ENCODE measurements around the gene TRMU.

The TRMU gene

GRCh38 chr22:46337870-46338269 is 2.4 kb downstream of the TRMU start:
- no peak for DNase-seq (ENCODE audit: low read depth)

GRCh38 chr22:46338636-46339035 is 3.1 kb downstream of the TRMU start:
- DNase-seq (ENCODE audit: low read depth), result no peak

GRCh38 chr22:46339956-46340355 is 4.4 kb downstream of the TRMU start:
- DNase-seq (ENCODE audit: low read depth), result no peak

- no peak for DNase-seq (ENCODE audit: low read depth)
Measured at GRCh38 chr22:46340676-46341075, 5.2 kb downstream of the TRMU start.

DNA sequence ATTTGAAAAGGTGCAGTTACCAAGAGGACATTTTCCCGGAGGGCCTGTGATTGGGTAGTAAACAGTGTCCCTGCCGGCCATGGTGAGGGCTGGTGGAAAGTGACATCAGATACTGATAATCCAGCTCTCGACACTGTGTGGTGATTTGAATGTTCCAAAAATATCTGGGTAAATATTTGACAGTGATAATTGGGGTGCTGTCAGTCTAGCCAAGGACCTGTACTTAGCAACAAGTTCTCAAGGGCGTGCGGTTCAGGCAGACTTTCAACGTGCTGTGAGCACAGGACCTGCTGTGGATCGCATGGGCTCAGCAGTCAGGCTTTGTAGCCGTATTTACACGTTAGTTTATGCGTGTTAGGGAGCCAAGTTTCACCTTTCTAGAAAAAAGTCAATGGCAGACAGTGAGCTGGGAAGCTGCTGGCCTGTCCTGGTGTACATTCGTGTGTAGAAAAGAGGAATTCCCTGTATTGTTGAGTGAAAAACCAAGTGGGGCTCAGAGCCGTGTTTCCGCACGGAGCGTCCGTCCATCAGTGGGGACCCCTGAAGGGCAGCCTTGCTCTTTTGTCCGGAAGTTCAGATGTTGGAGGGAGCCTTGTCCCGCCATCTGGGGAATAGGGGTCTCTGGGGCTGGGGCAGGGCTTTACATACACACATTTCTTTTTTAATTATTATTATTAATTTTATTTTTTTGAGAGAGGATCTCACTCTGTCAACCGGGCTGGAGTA is 11.3 kb downstream of the TRMU start:
- DNase-seq (ENCODE audit: low read depth), result no peak

DNA sequence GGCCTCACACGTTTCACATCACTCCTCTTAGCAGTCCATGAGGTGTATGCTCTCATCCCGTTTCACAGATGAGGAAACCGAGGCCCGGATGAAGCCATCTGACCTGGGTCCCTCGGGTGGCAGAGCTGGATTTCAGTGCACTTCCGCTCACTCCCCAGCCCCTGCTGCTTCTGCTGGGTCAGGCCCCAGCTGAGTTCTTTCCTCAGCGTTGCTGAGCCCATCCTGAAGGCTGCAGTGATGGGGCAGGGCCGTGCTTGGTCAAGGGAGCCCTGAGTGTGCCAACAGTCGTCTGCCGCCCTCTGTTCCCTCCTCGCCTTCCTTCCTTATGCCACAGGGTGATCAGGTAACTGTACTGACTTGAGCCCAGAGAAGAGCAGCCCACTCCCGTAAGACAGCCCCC is 12.1 kb downstream of the TRMU start:
- DNase-seq (ENCODE audit: low read depth), result no peak

- no peak for DNase-seq (ENCODE audit: low read depth)
Measured at GRCh38 chr22:46348099-46348695, 12.7 kb downstream of the TRMU start.

GRCh38 chr22:46349238-46349637 is 13.7 kb downstream of the TRMU start:
- no peak for DNase-seq (ENCODE audit: low read depth)

DNA sequence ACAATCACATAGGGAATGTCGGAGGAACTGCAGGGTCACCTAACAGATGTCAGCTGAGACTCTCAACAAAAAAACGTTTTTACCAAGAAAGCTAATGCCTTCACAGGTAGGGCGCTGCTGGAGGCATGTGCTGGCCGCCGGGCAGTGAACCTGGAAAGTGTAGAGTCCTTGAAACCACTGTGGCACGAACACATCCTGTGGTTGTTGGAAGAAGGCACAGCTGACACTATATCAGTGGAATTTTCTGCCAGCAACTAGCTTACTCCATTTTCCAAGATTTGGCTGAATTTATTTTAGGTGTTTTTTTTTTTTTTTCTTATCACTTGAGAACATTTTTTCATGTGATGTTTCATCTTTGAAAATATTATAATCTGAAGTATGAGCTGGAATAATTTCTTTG is 14.2 kb downstream of the TRMU start:
- no peak for DNase-seq (ENCODE audit: low read depth)

- no peak for DNase-seq (ENCODE audit: low read depth)
Measured at GRCh38 chr22:46350121-46350520, 14.6 kb downstream of the TRMU start.

DNA sequence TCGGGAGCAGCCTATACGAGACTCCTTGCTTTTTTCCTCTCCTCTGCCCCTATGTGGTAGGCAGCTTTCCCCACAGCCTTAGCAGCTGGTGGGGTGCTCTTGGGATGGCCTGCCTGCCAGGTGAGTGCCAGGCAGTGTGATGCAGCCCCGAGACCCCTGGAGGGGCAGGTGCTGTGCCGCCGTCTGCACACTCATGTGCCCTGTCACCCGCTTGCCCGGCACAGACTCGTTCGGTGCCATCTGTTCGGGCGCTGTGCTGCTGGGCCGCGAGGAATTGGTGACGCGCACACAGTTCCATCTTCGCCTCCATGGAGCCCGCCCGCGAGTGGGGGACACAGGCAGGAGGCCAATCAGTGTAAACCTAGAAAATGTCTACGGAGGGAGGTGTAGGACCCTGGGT is 15.1 kb downstream of the TRMU start:
- DNase-seq (ENCODE audit: low read depth), result no peak

DNA sequence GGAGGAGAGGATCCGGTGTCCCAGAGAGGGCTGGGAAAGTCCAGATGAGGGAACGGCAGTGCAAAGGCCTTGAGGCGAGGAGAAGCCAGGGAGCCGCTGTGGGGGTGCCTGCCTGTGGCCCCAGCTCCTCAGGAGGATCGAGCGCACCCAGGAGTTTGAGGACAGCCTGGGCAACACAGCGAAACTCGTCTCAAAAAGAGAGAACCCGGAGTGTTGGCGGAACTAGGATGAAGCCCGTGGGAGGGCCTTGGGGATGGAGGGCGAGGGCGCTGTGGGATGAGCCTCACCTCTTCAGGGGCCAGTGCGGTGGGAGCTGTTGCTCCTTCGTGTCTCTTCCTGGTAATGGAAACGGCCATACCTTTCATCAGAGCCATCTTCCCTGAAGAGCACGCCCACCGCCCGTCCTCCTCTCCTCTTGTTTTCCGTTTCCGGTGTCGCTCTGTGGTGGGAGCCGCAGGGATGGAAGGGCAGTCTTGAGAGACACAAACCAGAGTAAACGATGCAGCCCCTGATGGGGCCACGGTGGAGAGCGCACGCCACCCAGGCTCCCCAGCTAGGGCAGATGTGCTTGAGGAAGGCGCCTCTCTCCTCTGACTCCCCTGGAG is 15.7 kb downstream of the TRMU start:
- DNase-seq (ENCODE audit: low read depth), result no peak

DNA sequence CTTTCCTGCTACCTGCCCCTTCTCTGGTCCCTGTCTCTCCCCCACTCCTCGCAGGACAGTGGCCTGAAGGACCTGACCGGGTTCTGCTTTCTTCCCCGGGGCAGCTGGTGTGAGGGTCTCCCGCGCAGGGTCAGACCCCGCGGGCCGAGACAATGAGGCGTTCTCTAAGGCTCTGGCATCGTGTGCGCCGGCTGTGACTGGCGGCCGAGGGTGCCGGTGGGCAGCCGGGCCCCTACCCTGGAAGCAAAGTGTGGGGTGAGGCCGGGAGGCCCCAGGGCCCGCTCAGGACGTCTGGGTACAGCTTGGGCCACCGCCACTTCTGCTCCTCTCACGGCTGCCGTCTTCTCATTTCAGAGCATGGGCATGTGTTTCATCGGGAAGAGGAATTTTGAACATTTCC is 16.3 kb downstream of the TRMU start:
- DNase-seq (ENCODE audit: low read depth), result no peak

- no peak for DNase-seq (ENCODE audit: low read depth)
Measured at GRCh38 chr22:46352276-46352675, 16.8 kb downstream of the TRMU start.

DNA sequence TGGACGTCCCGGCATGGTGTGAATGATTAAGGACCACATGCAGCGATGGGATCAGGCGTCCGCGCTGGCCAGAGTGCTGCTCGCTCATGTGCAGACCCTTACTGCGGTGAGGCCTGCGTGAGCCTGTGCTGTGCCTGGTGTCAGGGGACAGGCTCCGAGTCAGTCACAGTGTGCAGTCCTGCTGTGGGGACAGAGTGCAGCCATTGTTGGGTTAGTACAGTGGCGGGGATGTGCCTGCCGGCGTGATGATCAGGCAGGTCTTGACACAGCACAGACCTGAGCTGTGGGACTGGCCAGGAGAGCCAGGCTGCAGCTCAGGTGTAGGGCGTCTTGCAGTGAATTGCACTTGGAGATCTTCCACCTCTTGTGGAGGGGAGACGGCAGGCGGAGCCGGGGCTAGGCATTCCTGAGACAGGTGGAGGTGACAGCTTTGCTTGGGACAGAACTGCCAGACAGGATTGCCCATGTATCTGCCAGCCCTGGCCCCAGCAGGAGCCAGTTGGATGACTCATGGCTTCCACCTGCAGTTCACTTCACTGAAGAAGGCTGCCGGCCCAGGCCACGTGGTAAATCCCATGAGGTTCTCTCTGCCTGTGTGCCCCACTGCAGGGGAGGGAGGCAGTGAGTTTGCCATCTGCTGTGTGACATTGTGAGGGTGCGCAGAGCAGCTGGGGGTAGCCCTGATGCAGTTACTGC is 17.3 kb downstream of the TRMU start:
- DNase-seq (ENCODE audit: low read depth), result no peak

DNA sequence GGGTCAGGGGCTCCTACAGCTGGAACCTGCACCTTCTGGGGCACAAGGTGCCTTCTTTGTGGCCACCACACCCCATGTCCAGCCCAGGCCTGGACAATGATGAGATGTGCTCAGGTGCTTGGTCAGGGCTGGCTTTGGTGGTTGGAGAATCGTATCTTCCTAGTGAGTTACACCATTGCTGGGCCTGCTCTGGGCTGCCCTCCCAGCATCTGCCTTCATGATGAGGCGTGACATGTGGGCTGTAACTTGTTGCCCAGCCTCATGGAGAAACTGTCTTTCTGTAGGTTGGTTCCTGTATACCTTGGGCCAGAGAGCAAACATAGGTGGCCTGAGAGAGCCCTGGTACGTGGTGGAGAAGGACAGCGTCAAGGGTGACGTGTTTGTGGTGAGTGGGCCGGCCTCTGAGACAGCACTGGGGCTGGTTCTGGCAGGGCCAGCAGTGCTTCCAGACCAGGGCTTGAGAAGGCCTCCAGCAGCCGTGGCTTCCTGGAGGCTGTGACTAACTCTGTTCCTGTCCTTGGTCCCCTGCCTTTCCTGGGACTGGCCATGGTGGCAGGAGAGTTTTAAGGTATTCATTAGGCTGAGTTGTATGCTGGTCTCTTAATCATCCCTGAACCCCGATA is 18.1 kb downstream of the TRMU start:
- no peak for DNase-seq (ENCODE audit: low read depth)

DNA sequence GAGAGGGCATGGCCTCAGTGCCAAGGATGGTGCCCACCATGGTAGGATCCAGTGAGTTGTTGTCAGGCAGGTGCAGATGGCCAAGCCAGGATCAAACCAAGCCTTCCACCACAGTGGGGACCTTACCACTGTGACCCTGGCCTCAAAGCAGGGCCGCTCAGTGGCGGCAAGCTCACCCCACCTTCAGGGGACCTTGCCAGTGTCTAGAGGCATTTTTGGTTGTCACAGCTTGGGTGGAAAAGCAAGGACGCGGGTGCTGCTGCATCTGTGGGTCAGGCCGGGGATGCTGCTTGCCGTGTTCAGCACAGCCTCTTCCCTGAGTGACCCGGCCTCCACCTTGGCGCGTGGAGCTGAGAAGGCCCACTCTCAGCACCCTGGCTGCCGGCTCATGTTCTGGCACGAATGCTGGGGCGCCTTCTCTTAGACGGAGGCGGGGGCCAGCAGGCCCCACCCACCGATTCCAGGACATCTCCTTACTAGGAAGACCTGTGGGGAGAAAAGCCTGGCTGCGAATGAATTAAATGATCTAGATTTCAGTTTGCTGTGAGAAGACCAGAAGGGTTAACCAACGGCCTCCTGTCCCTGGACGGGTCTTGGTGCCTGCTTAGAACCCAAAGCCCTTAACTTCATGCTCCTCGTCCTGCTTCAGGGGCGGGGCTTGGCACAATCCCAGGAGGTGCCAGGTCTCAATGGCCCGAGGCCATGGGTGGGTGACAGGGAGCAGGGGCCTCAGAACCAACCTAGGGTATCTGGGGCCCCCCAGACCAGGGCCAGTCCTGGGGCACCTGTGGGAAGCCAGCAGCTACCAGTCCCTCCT is 18.9 kb downstream of the TRMU start:
- DNase-seq (ENCODE audit: low read depth), result no peak

DNA sequence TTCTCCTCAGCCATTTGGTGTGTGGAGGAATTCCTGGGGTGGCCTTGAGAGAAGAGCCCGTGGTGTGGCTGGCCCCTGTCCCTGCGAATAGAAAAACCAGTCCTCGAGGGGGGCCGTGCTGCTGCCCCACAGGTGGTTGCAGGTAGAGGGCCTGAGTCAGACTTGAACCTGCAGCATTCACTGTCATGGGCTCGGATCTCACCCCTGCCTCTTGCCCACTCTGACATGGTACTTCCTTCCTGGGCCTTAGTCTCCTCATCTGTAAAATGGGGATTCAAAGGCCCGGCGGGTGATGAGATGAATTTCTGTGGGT is 19.4 kb downstream of the TRMU start:
- DNase-seq (ENCODE audit: low read depth), result no peak

- DNase-seq (ENCODE audit: low read depth), result no peak
Measured at GRCh38 chr22:46355369-46355995, 20.0 kb downstream of the TRMU start.

- DNase-seq (ENCODE audit: low read depth), result no peak
Measured at GRCh38 chr22:46355996-46356471, 20.5 kb downstream of the TRMU start.

Data from non-pigmented ciliary epithelial cell (primary cell).